ENCODE data around the gene PFKFB4.

The PFKFB4 gene

DNA sequence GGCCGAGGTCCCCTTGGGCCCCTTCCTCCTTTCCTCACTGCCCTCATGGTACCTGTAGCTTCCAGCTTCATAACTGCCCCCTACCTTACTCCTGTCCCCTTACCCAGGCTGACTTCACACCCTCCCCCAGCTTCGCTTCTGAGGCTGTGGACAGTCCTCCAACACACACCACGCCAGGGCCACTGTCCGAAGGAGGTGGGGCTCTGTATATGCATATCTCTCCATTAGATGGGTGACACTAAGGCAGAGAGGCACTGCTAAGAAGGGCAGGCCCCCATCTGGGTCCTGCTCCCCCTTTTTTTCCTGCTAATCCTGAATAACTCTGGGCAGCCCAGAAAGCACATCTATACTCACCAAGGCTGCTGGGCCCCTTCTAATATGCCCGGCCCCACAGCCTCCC, 39.6 kb upstream of the PFKFB4 start:
- H3K36me3 ChIP-seq (ENCODE audit: control insufficient read depth in 1 of 2, insufficient read depth in 2 of 2, low read length in 2 of 2): peaks cover 21 to 37% of the 10 kb centered on the region in 2 donors
- no peak overlapping the region for H3K9ac ChIP-seq (ENCODE audit: low read depth in 1 of 2, low read length in 2 of 2)
- peaks cover 3 to 5% of the 10 kb centered on the region in 2 donors for H3K27me3 ChIP-seq (ENCODE audit: control insufficient read depth in 1 of 2, insufficient read depth in 2 of 2, low read length in 2 of 2)
- no peak overlapping the region for H3K4me3 ChIP-seq (ENCODE audit: low read depth in 1 of 2, low read length in 2 of 2)
- H3K9me3 ChIP-seq (ENCODE audit: control insufficient read depth in 1 of 2, low read length in 2 of 2): no peaks in the 10 kb centered on the region
- no peak overlapping the region for H3K27ac ChIP-seq (ENCODE audit: low read depth, low read length)
- H3K4me1 ChIP-seq (ENCODE audit: control insufficient read depth in 1 of 2, insufficient read depth in 2 of 2, low read length in 2 of 2): peaks cover 0 to 35% of the 10 kb centered on the region in 2 donors

- Histone ChIP-seq H3K27me3 (ENCODE audit: control insufficient read depth in 1 of 2, insufficient read depth in 2 of 2, low read length in 2 of 2) (peaks cover 3 to 5% of the 10 kb centered on the region in 2 donors), H3K4me1 (ENCODE audit: control insufficient read depth in 1 of 2, insufficient read depth in 2 of 2, low read length in 2 of 2) (peaks cover 0 to 35% of the 10 kb centered on the region in 2 donors), H3K4me3 (ENCODE audit: low read depth in 1 of 2, low read length in 2 of 2) (no peak overlapping the region), H3K9me3 (ENCODE audit: control insufficient read depth in 1 of 2, low read length in 2 of 2) (no peaks in the 10 kb centered on the region), H3K36me3 (ENCODE audit: control insufficient read depth in 1 of 2, insufficient read depth in 2 of 2, low read length in 2 of 2) (peaks cover 15 to 32% of the 10 kb centered on the region in 2 donors), H3K9ac (ENCODE audit: low read depth in 1 of 2, low read length in 2 of 2) (no peak overlapping the region), H3K27ac (ENCODE audit: low read depth, low read length) (no peak overlapping the region)
These were observed 39.0 kb upstream of the PFKFB4 start for GRCh38 chr3:48595526-48596121.

GRCh38 chr3:48595075-48595525, 38.5 kb upstream of the PFKFB4 start, which contains the start of gene COL7A1:
COL7A1 (minus strand) TSS chr3:48595329; CDS start chr3:48595159, 170 bp downstream.
- H3K27me3 ChIP-seq (ENCODE audit: control insufficient read depth in 1 of 2, insufficient read depth in 2 of 2, low read length in 2 of 2): peaks cover 3 to 5% of the 10 kb centered on the region in 2 donors
- peak within 1 kb of the TSS; percentile 5 to 59 for H3K4me3 ChIP-seq (ENCODE audit: low read depth in 1 of 2, low read length in 2 of 2)

GRCh38 chr3:48594417-48595049, 37.9 kb upstream of the PFKFB4 start:
- Histone ChIP-seq H3K9me3 (ENCODE audit: control insufficient read depth in 1 of 2, low read length in 2 of 2) (no peaks in the 10 kb centered on the region), H3K36me3 (ENCODE audit: control insufficient read depth in 1 of 2, insufficient read depth in 2 of 2, low read length in 2 of 2) (peaks cover 4 to 21% of the 10 kb centered on the region in 2 donors), H3K4me3 (ENCODE audit: low read depth in 1 of 2, low read length in 2 of 2) (peak overlapping the region; percentile 5 to 59), H3K27ac (ENCODE audit: low read depth, low read length) (no peak overlapping the region), H3K4me1 (ENCODE audit: control insufficient read depth in 1 of 2, insufficient read depth in 2 of 2, low read length in 2 of 2) (peaks cover 0 to 31% of the 10 kb centered on the region in 2 donors), H3K9ac (ENCODE audit: low read depth in 1 of 2, low read length in 2 of 2) (peak overlapping the region in 1 of 2 donors; percentile 10), H3K27me3 (ENCODE audit: control insufficient read depth in 1 of 2, insufficient read depth in 2 of 2, low read length in 2 of 2) (peaks cover 3 to 5% of the 10 kb centered on the region in 2 donors)

More at GRCh38 chr3:48595075-48595525, 38.5 kb upstream of the PFKFB4 start, which contains the start of gene COL7A1:
- Histone ChIP-seq H3K4me1 (ENCODE audit: control insufficient read depth in 1 of 2, insufficient read depth in 2 of 2, low read length in 2 of 2) (peaks cover 0 to 35% of the 10 kb centered on the region in 2 donors), H3K9ac (ENCODE audit: low read depth in 1 of 2, low read length in 2 of 2) (peak within 1 kb of the TSS in 1 of 2 donors; percentile 10), H3K9me3 (ENCODE audit: control insufficient read depth in 1 of 2, low read length in 2 of 2) (no peaks in the 10 kb centered on the region), H3K27ac (ENCODE audit: low read depth, low read length) (no peak within 1 kb of the TSS), H3K36me3 (ENCODE audit: control insufficient read depth in 1 of 2, insufficient read depth in 2 of 2, low read length in 2 of 2) (peaks cover 10 to 27% of the 10 kb centered on the region in 2 donors)

DNA sequence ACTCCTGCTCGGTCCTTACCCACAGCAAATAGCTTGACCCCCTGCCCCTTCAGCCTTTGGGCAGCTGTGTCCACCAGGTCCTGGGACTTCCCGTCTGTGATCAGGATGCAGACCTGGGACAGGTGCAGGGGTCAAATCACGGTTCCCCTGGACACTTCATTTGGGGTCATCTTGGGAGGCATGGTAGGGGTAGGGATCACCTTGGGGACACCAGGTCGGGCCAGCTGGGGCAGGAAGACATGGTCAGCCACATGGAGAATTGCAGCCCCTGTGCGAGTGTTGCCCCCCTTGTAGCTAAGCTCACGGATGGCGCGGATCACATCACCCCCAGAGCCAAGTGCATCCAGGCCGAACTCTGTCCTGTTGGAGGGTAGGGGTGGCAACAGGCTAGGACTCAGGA, 36.7 kb upstream of the PFKFB4 start:
- no peak overlapping the region for H3K9ac ChIP-seq (ENCODE audit: low read depth in 1 of 2, low read length in 2 of 2)
- H3K4me1 ChIP-seq (ENCODE audit: control insufficient read depth in 1 of 2, insufficient read depth in 2 of 2, low read length in 2 of 2): peaks cover 0 to 22% of the 10 kb centered on the region in 2 donors
- H3K36me3 ChIP-seq (ENCODE audit: control insufficient read depth in 1 of 2, insufficient read depth in 2 of 2, low read length in 2 of 2): peaks cover 0 to 9% of the 10 kb centered on the region in 2 donors
- H3K27me3 ChIP-seq (ENCODE audit: control insufficient read depth in 1 of 2, insufficient read depth in 2 of 2, low read length in 2 of 2): peaks cover 3 to 5% of the 10 kb centered on the region in 2 donors
- H3K9me3 ChIP-seq (ENCODE audit: control insufficient read depth in 1 of 2, low read length in 2 of 2): no peaks in the 10 kb centered on the region
- no peak overlapping the region for H3K4me3 ChIP-seq (ENCODE audit: low read depth in 1 of 2, low read length in 2 of 2)
- H3K27ac ChIP-seq (ENCODE audit: low read depth, low read length): no peak overlapping the region

DNA sequence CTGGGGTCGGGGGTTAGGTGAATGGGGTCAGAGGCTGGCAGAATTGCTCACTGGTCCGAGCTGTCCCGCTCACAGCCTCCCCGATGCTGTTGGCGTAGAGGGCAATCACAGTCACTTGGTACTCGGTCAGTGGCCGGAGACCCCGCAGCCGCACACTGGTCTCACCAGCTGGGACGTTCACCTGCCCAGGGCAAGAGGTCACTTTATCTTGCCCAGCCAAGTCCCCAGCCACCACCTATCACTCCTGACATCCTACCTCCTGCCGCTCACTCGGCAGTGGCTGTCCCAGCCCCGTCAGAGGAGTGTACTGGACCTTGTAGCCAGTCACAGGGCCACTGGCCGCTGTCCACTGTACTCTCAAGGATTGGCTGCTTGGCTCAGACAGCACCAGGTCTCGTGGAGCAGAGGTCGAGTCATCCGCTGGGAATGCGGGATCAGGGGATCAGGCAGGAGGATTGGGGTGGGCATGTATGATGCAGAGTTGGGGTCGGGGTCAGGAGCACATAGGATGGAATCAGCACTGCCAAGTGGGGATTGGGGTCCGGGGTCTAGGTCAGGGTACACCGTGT, 36.0 kb upstream of the PFKFB4 start:
- Histone ChIP-seq H3K27ac (ENCODE audit: low read depth, low read length) (no peak overlapping the region), H3K9me3 (ENCODE audit: control insufficient read depth in 1 of 2, low read length in 2 of 2) (no peaks in the 10 kb centered on the region), H3K9ac (ENCODE audit: low read depth in 1 of 2, low read length in 2 of 2) (no peak overlapping the region), H3K27me3 (ENCODE audit: control insufficient read depth in 1 of 2, insufficient read depth in 2 of 2, low read length in 2 of 2) (peaks cover 3 to 5% of the 10 kb centered on the region in 2 donors), H3K36me3 (ENCODE audit: control insufficient read depth in 1 of 2, insufficient read depth in 2 of 2, low read length in 2 of 2) (peaks cover 0 to 2% of the 10 kb centered on the region in 2 donors), H3K4me3 (ENCODE audit: low read depth in 1 of 2, low read length in 2 of 2) (no peak overlapping the region), H3K4me1 (ENCODE audit: control insufficient read depth in 1 of 2, insufficient read depth in 2 of 2, low read length in 2 of 2) (peaks cover 0 to 15% of the 10 kb centered on the region in 2 donors)

- Histone ChIP-seq H3K9ac (ENCODE audit: low read depth in 1 of 2, low read length in 2 of 2) (no peak overlapping the region), H3K4me3 (ENCODE audit: low read depth in 1 of 2, low read length in 2 of 2) (no peak overlapping the region), H3K36me3 (ENCODE audit: control insufficient read depth in 1 of 2, insufficient read depth in 2 of 2, low read length in 2 of 2) (no peaks in the 10 kb centered on the region), H3K4me1 (ENCODE audit: control insufficient read depth in 1 of 2, insufficient read depth in 2 of 2, low read length in 2 of 2) (peaks cover 0 to 15% of the 10 kb centered on the region in 2 donors), H3K9me3 (ENCODE audit: control insufficient read depth in 1 of 2, low read length in 2 of 2) (no peaks in the 10 kb centered on the region), H3K27me3 (ENCODE audit: control insufficient read depth in 1 of 2, insufficient read depth in 2 of 2, low read length in 2 of 2) (peaks cover 3 to 5% of the 10 kb centered on the region in 2 donors), H3K27ac (ENCODE audit: low read depth, low read length) (no peak overlapping the region)
These were observed 35.4 kb upstream of the PFKFB4 start for GRCh38 chr3:48591886-48592518.

DNA sequence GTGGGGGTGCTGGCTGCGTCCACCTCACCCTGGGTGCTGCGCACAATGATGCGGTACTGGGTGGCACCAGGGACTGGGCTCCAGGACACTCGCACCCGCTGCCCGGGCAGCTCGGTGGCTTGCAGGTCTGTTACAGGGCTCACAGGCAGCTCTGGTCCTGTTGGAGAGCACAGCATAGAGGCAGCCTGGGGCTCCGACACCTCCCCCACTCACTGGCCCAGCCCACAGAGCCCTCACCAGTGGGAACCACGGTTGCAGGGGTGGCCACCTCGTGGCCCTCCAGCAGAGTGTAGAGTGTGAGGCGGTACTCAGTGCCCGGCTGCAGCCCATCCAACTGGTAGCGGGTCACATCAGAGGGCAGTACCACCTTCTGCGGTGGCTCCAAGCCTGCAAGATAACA, 34.8 kb upstream of the PFKFB4 start:
- H3K9ac ChIP-seq (ENCODE audit: low read depth in 1 of 2, low read length in 2 of 2): no peak overlapping the region
- no peak overlapping the region for H3K4me3 ChIP-seq (ENCODE audit: low read depth in 1 of 2, low read length in 2 of 2)
- H3K4me1 ChIP-seq (ENCODE audit: control insufficient read depth in 1 of 2, insufficient read depth in 2 of 2, low read length in 2 of 2): peaks cover 0 to 15% of the 10 kb centered on the region in 2 donors
- H3K27me3 ChIP-seq (ENCODE audit: control insufficient read depth in 1 of 2, insufficient read depth in 2 of 2, low read length in 2 of 2): peaks cover 3 to 5% of the 10 kb centered on the region in 2 donors
- no peak overlapping the region for H3K27ac ChIP-seq (ENCODE audit: low read depth, low read length)
- no peaks in the 10 kb centered on the region for H3K9me3 ChIP-seq (ENCODE audit: control insufficient read depth in 1 of 2, low read length in 2 of 2)
- no peaks in the 10 kb centered on the region for H3K36me3 ChIP-seq (ENCODE audit: control insufficient read depth in 1 of 2, insufficient read depth in 2 of 2, low read length in 2 of 2)

- Histone ChIP-seq H3K9ac (ENCODE audit: low read depth in 1 of 2, low read length in 2 of 2) (no peak overlapping the region), H3K9me3 (ENCODE audit: control insufficient read depth in 1 of 2, low read length in 2 of 2) (no peaks in the 10 kb centered on the region), H3K27me3 (ENCODE audit: control insufficient read depth in 1 of 2, insufficient read depth in 2 of 2, low read length in 2 of 2) (peaks cover 0 to 2% of the 10 kb centered on the region in 2 donors), H3K4me3 (ENCODE audit: low read depth in 1 of 2, low read length in 2 of 2) (no peak overlapping the region), H3K36me3 (ENCODE audit: control insufficient read depth in 1 of 2, insufficient read depth in 2 of 2, low read length in 2 of 2) (no peaks in the 10 kb centered on the region), H3K4me1 (ENCODE audit: control insufficient read depth in 1 of 2, insufficient read depth in 2 of 2, low read length in 2 of 2) (no peaks in the 10 kb centered on the region), H3K27ac (ENCODE audit: low read depth, low read length) (no peak overlapping the region)
These were observed 31.6 kb upstream of the PFKFB4 start for GRCh38 chr3:48588230-48588629.

- no peak overlapping the region for H3K27ac ChIP-seq (ENCODE audit: low read depth, low read length)
- no peak overlapping the region for H3K4me3 ChIP-seq (ENCODE audit: low read depth in 1 of 2, low read length in 2 of 2)
- H3K9ac ChIP-seq (ENCODE audit: low read depth in 1 of 2, low read length in 2 of 2): no peak overlapping the region
- no peaks in the 10 kb centered on the region for H3K27me3 ChIP-seq (ENCODE audit: control insufficient read depth in 1 of 2, insufficient read depth in 2 of 2, low read length in 2 of 2)
- H3K36me3 ChIP-seq (ENCODE audit: control insufficient read depth in 1 of 2, insufficient read depth in 2 of 2, low read length in 2 of 2): no peaks in the 10 kb centered on the region
- H3K4me1 ChIP-seq (ENCODE audit: control insufficient read depth in 1 of 2, insufficient read depth in 2 of 2, low read length in 2 of 2): no peaks in the 10 kb centered on the region
- H3K9me3 ChIP-seq (ENCODE audit: control insufficient read depth in 1 of 2, low read length in 2 of 2): no peaks in the 10 kb centered on the region
These were observed 31.1 kb upstream of the PFKFB4 start for GRCh38 chr3:48587686-48588085.

Measured in duodenal mucosa (tissue), 2 donors.